Astrocyte (in vitro differentiated cells and primary cell): ENCODE data around the gene FLRT1. TPM values are rescaled to one million over a fixed set of nuclear protein-coding genes. Genes with fewer than 3 reads are reported as not detected.

Experiments used
- DNase-seq: peaks from one replicate; pipeline ENCODE4 v3.0.0-alpha.2; 2010; ENCODE audit warnings: low read depth
- FAIRE-seq: peaks from 2 replicates; lab custom pipeline; 2011; peaks lifted over from hg19 to GRCh38; lab: Jason Lieb, UNC
- H2AFZ ChIP-seq: 2 replicates; pipeline ENCODE4 v1.6.0; 2012; ENCODE audit warnings: low read depth, low read length, inconsistent platforms
- H3K27ac ChIP-seq: 2 replicates; pipeline ENCODE4 v1.5.1; 2011; ENCODE audit warnings: low read depth, low read length, inconsistent platforms
- H3K27me3 ChIP-seq: 2 replicates; pipeline ENCODE4 v1.6.0; 2011; ENCODE audit warnings: low read length, inconsistent platforms; ENCODE audit not compliant: insufficient read depth
- H3K36me3 ChIP-seq: 2 replicates; pipeline ENCODE4 v1.5.1; 2011; ENCODE audit warnings: low read length, inconsistent platforms; ENCODE audit not compliant: insufficient read depth
- H3K4me1 ChIP-seq: 2 replicates; pipeline ENCODE4 v1.5.1; 2011; ENCODE audit warnings: low read length, inconsistent platforms; ENCODE audit not compliant: insufficient read depth
- H3K4me2 ChIP-seq: 2 replicates; pipeline ENCODE4 v1.6.0; 2012; ENCODE audit warnings: low read length, inconsistent platforms
- H3K4me3 ChIP-seq: 2 replicates; pipeline ENCODE4 v1.5.1; 2011; ENCODE audit warnings: low read depth, mild to moderate bottlenecking, low read length, inconsistent platforms; ENCODE audit not compliant: insufficient read depth
- H3K79me2 ChIP-seq: 2 replicates; pipeline ENCODE4 v1.6.0; 2012; ENCODE audit warnings: mild to moderate bottlenecking, low read length, inconsistent platforms; ENCODE audit not compliant: insufficient read depth
- H3K9ac ChIP-seq: 2 replicates; pipeline ENCODE4 v1.6.0; 2012; ENCODE audit warnings: mild to moderate bottlenecking, low read length, inconsistent platforms
- H3K9me3 ChIP-seq: 2 replicates; pipeline ENCODE4 v1.5.1; 2012; ENCODE audit warnings: low read depth, mild to moderate bottlenecking, low read length, inconsistent platforms; ENCODE audit not compliant: insufficient read depth
- H4K20me1 ChIP-seq: 2 replicates; pipeline ENCODE4 v1.6.0; 2012; ENCODE audit warnings: low read length, inconsistent platforms; ENCODE audit not compliant: insufficient read depth
- H3K27ac Mint-ChIP-seq: one replicate; pipeline ENCODE4 v1.8.0; 2021; ENCODE audit warnings: mild to moderate bottlenecking, mixed read lengths; ENCODE audit not compliant: unreplicated experiment
- H3K27me3 Mint-ChIP-seq: one replicate; pipeline ENCODE4 v1.8.0; 2021; ENCODE audit warnings: low read depth, mixed read lengths; ENCODE audit not compliant: unreplicated experiment
- H3K36me3 Mint-ChIP-seq: one replicate; pipeline ENCODE4 v1.8.0; 2021; ENCODE audit warnings: low read depth, mixed read lengths; ENCODE audit not compliant: unreplicated experiment
- H3K4me1 Mint-ChIP-seq: one replicate; pipeline ENCODE4 v1.8.0; 2021; ENCODE audit warnings: low read depth, mixed read lengths; ENCODE audit not compliant: unreplicated experiment
- H3K4me3 Mint-ChIP-seq: one replicate; pipeline ENCODE4 v1.8.0; 2021; ENCODE audit warnings: mild to moderate bottlenecking, moderate library complexity, mixed read lengths; ENCODE audit not compliant: unreplicated experiment
- H3K9me3 Mint-ChIP-seq: one replicate; pipeline ENCODE4 v1.8.0; 2021; ENCODE audit warnings: mild to moderate bottlenecking, mixed read lengths; ENCODE audit not compliant: unreplicated experiment
- EZH2 ChIP-seq: IDR thresholded peaks from 2 replicates; pipeline ENCODE4 v1.6.1; 2012; ENCODE audit warnings: mild to moderate bottlenecking, low read length, inconsistent platforms; ENCODE audit not compliant: insufficient read depth
- total RNA-seq: library from RNA; stranded (reverse); gene quantifications from 2 replicates; pipeline ENCODE4 v1.2.1, GENCODE V29; 2021
- TF ChIP-seq, protein P1 (sequence below): IDR thresholded peaks from 2 replicates; pipeline ENCODE4 v1.5.1; 2011; ENCODE audit warnings: low read depth, mild to moderate bottlenecking, inconsistent platforms, low read length, moderate library complexity; ENCODE audit not compliant: insufficient read depth

FLRT1 gene
- total RNA-seq, 1 donor from 2014 or later, result 0.20 TPM

DNA sequence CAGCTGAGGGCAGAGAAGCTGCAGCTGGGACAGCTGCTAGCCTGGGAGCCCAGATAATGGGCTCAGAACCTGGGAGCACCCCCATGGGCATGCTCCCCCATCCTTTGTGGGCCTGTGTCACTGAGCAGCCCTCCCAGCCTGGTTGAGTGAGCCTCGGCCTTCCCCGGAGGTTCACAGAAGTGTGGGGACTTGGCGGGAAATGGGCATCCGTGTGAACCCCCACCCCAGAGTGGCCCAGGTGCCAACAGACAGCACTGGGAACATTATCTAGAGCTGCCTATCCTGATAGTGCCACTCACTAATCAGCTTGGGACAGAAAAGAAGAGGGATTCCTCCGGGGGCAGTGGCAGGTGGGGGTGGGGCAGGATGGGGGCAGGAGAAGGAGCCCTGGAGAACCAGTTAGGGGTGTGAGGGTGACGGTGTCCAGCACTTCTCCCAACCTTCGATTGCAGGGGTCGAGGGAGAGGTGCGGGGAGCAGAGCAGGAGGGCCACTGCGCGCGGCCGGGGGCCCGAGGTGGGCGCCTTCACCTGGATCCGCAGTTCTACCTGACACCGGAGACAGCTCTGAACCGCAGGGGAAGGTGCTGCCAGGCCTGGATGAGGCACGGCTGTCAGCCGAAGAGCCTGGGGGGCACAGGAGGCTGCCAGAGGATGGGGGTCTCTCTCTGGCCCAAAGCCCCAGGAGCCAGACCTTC, 33.1 kb downstream of the FLRT1 start:
- H3K79me2 ChIP-seq, result no peaks in the 10 kb centered on the region
- no peaks in the 10 kb centered on the region for H3K36me3 Mint-ChIP-seq
- H3K9me3 Mint-ChIP-seq, result no peaks in the 10 kb centered on the region
- no peak overlapping the region for H3K27ac ChIP-seq
- H3K9me3 ChIP-seq, result peaks cover 3% of the 10 kb centered on the region
- H3K27me3 Mint-ChIP-seq, result peaks cover 52% of the 10 kb centered on the region
- no peaks in the 10 kb centered on the region for H3K36me3 ChIP-seq
- TF ChIP-seq, protein P1, sequence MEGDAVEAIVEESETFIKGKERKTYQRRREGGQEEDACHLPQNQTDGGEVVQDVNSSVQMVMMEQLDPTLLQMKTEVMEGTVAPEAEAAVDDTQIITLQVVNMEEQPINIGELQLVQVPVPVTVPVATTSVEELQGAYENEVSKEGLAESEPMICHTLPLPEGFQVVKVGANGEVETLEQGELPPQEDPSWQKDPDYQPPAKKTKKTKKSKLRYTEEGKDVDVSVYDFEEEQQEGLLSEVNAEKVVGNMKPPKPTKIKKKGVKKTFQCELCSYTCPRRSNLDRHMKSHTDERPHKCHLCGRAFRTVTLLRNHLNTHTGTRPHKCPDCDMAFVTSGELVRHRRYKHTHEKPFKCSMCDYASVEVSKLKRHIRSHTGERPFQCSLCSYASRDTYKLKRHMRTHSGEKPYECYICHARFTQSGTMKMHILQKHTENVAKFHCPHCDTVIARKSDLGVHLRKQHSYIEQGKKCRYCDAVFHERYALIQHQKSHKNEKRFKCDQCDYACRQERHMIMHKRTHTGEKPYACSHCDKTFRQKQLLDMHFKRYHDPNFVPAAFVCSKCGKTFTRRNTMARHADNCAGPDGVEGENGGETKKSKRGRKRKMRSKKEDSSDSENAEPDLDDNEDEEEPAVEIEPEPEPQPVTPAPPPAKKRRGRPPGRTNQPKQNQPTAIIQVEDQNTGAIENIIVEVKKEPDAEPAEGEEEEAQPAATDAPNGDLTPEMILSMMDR, result no peak
- TF ChIP-seq EZH2, result no peak
- FAIRE-seq (no peak), DNase-seq (no peak)
- H3K4me3 Mint-ChIP-seq, result no peak overlapping the region
- no peaks in the 10 kb centered on the region for H3K4me1 ChIP-seq
- no peak overlapping the region for H2AFZ ChIP-seq
- H3K4me3 ChIP-seq, result no peak overlapping the region
- no peak overlapping the region for H3K4me2 ChIP-seq
- no peaks in the 10 kb centered on the region for H3K4me1 Mint-ChIP-seq
- H3K27me3 ChIP-seq, result peaks cover 4% of the 10 kb centered on the region
- no peak overlapping the region for H3K9ac ChIP-seq
- no peak overlapping the region for H3K27ac Mint-ChIP-seq
- H4K20me1 ChIP-seq, result peaks cover 6% of the 10 kb centered on the region

DNA sequence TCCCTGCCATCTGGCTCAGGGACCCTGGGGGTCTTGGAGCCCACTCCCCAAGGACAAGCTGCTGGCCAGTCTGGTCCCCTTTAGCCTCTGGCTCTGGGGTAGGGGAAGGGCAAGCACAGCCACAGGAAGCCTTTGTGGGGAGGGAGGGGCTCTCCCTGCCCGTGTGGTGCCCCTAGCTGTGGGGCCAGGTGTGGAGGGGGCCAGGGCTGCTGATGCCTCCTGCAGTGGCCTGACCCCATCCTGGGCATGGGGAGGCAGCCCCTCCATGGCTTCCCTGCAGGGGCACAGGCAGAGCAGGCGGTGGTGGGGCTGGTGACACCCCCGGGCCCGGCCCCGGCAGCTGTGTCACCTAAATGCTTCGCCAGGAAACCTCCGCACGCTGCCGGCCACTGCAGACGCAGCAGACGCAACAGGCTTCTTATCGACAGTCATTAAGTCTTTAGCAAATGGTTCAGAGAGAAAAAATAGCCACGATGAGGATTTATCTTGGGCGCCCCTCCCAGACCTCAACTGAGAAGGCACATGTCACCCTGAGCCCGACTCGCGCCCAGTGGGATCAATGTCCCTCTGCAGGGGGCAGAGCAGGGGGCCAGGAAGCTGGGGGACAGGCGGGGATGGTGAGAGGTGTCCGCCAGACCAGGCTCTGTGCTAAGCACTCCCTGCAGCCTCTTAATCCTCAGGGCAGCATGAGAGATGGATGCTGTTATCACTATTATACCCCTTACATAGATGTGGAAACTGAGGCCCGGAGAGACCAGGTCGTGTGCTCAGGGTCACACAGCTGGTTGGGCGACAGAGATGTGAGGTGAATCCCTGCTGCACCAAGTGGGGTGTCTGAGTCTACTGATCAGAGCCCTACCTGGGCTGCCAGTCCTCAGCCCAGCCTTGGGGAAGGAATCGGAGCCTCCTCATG, 33.9 kb downstream of the FLRT1 start:
- Mint-ChIP-seq H3K36me3 (no peaks in the 10 kb centered on the region), H3K27me3 (peaks cover 50% of the 10 kb centered on the region), H3K4me3 (no peak overlapping the region), H3K9me3 (no peaks in the 10 kb centered on the region), H3K27ac (no peak overlapping the region), H3K4me1 (no peaks in the 10 kb centered on the region)
- no peak for FAIRE-seq
- Histone ChIP-seq H3K36me3 (no peaks in the 10 kb centered on the region), H3K4me2 (no peak overlapping the region), H3K27me3 (peaks cover 4% of the 10 kb centered on the region), H2AFZ (no peak overlapping the region), H3K9me3 (peaks cover 3% of the 10 kb centered on the region), H3K4me1 (no peaks in the 10 kb centered on the region), H3K9ac (no peak overlapping the region), H3K4me3 (no peak overlapping the region), H3K27ac (no peak overlapping the region), H3K79me2 (no peaks in the 10 kb centered on the region), H4K20me1 (peaks cover 14% of the 10 kb centered on the region)
- no peak for TF ChIP-seq EZH2
- TF ChIP-seq, protein P1, result no peak
- no peak for DNase-seq
